HG03139 (cell line): ENCODE measurements around the gene IFI35.
"Not testable (repeated sequence)": the region's sequence is repeated elsewhere in the genome, so short reads cannot be mapped to it uniquely, and the experiment has no call there.

Experiments used
- ATAC-seq: cut with Tn5 transposase; IDR thresholded peaks from one replicate; pipeline ENCODE4 v1.9.1; 2021; ENCODE audit not compliant: unreplicated experiment

The IFI35 gene

DNA sequence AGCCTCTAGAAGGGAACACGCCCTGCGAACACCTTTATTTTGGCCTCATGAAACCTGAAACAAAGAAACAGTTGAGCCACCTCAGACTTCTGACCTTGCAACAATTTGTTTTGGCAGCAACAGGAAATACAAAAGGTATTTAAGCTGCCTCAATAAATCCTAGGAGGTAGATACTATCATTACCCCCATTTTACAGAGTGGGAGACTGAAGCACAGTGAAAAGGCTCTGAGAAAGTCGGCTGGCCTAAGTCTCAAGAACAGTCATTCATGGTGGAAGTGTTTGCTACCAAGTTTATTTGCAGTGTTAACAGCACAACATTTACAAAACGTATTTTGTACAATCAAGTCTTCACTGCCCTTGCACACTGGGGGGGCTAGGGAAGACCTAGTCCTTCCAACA is 37.4 kb downstream of the IFI35 start:
- ATAC-seq: no peak

GRCh38 chr17:43051969-43052368 is 45.4 kb downstream of the IFI35 start:
- ATAC-seq: no peak

GRCh38 chr17:43053008-43053407 is 46.4 kb downstream of the IFI35 start:
- not testable (repeated sequence) for ATAC-seq

GRCh38 chr17:43056051-43056450 is 49.5 kb downstream of the IFI35 start:
- ATAC-seq: no peak

- no peak for ATAC-seq
These were observed 56.5 kb downstream of the IFI35 start for GRCh38 chr17:43062984-43063638.
